HS-5 (cell line): ENCODE measurements around the gene FAIM2.

Experiments used
- DNase-seq: peaks from one replicate; pipeline ENCODE4 v3.0.0-alpha.2; 2012; ENCODE audit warnings: low read depth

The FAIM2 gene

GRCh38 chr12:49917166-49917787, 13.6 kb upstream of the FAIM2 start:
- DNase-seq, result no peak

DNA sequence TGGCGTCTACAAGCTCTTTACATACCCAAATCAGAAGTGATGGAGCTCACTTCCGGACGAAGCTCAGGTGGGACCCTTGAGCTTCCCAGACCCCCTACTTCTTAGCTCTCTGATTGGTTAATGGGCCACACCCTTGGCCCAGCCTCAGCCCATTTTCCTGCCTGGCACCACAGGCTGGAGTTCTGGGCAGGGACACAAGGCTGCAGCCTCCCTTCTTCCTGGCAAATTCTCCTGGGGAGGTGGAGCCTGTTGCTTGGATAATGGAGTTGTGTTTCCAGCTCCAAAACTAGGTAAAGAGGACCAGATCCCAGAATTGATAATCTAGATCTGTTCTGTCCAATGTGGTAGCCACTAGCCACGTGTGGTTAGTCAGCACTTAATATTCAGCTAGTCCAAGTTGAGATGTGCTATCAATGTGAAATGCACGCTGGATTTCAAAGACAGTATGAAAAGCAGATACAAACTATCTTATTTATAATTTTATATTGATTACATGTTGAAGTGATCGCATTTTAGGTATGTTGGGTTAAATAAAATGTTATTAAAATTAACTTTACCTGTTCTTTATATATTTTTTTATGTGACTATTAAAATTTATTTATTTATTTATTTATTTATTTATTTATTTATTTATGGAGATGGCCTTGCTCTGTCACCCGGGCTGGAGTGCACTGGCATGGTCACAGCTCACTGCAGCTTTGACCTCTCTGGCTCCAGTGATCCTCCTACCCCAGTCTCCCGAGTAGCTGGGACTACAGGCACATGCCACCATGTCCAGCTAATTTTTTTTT, 12.6 kb upstream of the FAIM2 start:
- DNase-seq, result no peak

DNA sequence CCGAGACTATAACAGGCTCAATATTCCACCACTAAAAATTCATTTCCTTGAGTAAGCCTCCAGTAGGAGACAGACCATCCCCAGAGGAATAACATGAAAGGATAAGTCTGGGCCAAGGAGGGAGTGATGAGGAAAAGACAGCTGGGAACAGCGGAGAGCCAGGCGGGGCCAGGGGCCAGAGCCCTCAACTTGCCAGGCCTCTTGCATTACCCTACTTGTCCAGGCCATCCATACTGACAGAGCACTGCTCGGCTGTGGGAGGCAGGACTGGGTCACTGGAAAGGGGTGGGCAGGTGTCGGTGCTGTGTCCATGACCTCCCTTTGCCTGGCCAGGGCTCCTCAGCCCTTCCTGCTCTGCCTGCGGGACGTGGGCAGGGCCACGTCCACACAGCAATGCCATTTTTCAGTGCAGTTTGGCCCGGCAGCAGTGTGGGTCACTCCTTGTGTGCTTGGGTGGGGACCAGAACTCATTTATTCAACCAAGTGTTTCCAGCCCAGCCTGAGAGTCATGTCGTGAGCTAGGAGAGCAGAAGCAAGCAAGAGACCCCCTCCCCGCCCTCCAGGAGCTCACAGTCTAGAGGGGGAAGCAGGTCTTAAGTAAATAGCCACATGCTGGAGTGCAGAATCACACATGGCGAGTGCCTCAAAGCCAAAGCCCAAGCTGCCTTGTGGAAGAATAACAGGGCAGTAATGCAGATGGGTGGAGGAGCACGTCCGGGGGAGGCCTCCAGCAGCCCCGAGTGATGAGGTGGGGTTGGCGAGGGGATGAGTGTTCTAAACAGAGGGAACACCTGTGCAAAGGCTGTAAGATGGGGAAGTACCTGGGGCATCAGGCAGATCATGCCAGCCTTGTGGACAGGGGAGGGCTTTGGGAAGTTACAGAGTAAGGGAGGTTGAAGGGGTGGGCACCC, 8.9 kb upstream of the FAIM2 start:
- DNase-seq, result no peak

DNA sequence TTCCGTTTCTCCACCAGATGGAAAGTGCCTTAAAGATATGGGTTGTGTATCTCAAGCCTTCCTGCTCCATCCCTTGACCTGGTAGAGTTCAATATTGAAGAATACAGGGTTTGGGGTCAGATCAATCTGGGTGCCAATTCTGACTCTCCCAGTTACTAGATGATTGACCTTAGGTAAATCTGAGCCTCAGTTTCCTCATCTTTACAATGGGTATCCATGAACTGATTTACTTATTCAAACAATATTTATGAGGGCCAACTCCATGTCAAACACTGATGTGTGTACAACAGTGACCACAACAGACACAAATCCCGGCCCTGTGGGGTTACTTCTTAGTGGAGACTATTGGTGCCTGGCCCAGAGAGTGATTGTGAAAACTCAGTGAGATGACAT, 7.5 kb upstream of the FAIM2 start:
- no peak for DNase-seq

- no peak for DNase-seq
Observed at GRCh38 chr12:49910331-49911212, 6.9 kb upstream of the FAIM2 start.

DNA sequence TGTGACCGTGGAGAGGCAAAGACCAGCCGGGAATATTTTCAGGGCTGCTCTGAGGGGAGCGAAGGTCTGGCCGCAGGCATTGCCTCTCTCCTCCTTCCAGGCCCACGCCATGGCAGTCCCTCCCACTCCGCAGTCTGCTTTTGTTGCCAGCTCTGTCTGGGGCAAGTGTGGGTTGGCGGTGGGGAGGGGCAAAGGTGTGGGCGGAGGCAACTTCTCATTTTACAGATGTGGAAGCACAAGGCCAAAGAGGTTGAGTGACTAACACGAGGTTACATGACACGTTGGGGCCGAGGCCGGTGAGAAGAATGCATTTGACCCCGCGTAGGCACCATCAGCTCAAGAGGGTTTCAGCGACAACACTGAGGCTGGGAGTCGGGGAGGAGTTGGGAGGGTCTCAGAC, 6.1 kb upstream of the FAIM2 start:
- DNase-seq, result no peak

GRCh38 chr12:49909356-49909755, 5.7 kb upstream of the FAIM2 start:
- DNase-seq, result no peak

- no peak for DNase-seq
Observed at GRCh38 chr12:49907352-49907751, 3.7 kb upstream of the FAIM2 start.

GRCh38 chr12:49905718-49906314, 2.1 kb upstream of the FAIM2 start:
- no peak for DNase-seq

GRCh38 chr12:49904601-49905000, 901 bp upstream of the FAIM2 start:
- no peak for DNase-seq

- DNase-seq, result no peak
Observed at GRCh38 chr12:49903351-49903699, 375 bp downstream of the FAIM2 start.

DNA sequence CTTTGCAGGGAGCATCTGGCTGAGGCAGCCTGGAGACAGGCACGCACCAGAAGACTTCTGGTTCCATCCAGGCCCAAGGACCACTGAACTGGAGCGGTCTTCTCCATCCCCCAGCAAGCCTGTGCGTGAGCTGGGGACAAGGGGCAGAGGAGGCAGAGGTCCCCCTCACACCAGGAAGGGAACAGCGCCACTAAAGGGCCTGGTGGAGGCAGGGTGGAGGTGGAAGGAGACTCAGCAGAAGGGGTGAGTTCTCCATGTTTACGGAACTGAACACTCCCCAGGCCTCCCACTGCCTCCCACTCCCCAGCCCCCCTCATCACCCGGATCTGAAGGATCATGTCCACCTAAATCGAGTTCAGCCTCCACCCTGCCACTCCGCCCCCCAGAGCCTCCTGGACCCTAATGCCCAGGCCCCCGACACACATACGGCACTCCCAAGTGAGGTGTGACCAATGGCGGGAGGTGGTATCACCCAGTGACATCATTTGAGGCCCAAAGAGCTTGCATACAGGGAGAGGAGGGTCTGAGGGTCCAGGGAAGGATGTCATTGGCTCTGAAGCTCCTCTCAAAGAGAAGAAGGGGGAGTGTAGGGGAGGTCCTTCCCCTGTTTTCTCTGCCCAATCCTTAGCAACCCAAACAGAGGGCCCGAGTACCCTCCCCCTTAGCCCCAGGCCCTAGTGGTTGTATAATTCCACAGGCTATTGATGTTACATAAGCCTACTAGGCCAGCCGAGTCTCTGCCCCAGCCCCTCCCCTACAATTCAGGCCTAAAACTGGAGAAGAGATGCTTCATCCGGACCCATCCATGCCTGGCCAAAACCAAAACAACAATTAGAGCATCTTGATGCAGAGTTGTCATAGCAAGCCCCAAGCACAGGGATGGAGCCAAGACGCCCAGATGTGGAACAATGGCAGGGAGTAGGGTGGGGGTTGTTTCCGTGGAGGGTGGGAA, 1.0 kb downstream of the FAIM2 start:
- DNase-seq, result no peak

DNA sequence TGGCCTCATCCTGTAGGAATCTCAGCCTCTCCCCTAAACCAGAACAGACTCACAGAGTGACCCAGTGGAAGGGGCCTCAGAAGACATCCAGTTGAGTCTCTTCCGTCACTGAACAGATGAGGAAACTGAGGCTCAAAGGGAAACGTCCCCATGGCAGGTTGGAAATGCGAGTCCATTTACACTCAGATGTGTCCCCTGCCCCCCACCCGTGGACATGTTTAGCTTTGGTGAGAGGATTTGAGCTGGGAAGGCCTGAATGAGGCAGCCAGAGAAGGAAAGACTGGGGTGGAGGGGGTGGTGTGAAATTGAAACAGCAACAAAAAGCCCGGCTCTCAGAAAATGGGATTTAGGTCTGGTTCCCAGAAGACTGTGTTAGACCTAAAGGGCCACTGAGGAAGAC, 1.7 kb downstream of the FAIM2 start:
- DNase-seq, result no peak

- no peak for DNase-seq
Observed at GRCh38 chr12:49901026-49901425, 2.7 kb downstream of the FAIM2 start.

GRCh38 chr12:49900371-49900770, 3.3 kb downstream of the FAIM2 start:
- DNase-seq, result no peak

- DNase-seq, result no peak
Observed at GRCh38 chr12:49899921-49900320, 3.8 kb downstream of the FAIM2 start.

- no peak for DNase-seq
Observed at GRCh38 chr12:49899286-49899843, 4.3 kb downstream of the FAIM2 start.

DNA sequence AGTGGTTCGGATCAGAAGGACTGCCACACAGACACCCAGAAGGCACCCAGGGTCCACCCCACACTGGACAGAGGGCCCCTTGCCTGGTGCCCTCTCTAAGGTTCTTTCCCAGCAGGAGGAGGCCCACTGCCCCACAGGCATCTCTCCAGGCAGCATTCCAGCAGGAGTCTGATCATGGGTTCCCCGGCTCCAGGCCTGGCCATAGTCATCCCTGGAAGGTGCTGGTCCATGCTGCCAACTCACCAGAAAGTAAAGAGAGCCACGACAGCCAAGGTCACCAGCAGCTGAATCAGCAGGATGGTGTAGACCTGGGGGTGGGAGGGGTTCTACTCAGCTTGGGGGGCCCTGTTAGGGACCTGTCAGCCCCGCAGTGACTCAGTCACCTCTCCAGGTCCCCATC, 6.4 kb downstream of the FAIM2 start:
- no peak for DNase-seq

DNA sequence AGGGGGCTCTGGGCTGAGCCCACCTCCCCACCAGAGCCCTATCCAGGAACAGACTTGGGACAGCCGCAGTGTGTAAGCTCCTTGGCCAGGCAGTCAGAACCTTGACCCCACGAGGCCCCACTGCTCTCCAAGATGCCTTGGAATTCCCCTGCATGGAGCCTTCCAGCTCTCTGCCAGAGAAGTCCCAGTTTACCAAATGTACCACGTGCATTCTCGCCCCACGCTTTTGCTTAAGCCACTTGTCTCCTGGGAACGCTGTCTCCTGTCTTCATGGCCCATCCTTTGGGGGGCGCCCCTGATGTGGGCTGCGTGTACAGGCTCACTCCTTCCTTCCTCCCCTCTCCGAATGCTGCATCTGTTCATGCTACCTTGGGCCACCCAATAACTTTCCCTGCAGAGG, 7.9 kb downstream of the FAIM2 start:
- DNase-seq, result no peak

GRCh38 chr12:49894751-49895148, 8.9 kb downstream of the FAIM2 start:
- DNase-seq, result no peak
